HG03558 (cell line): Measurements from ENCODE around the gene PARPBP.
"Not testable (repeated sequence)": the region's sequence is repeated elsewhere in the genome, so short reads cannot be mapped to it uniquely, and the experiment has no call there.

Source experiments
- ATAC-seq: cut with Tn5 transposase; IDR thresholded peaks from one replicate; pipeline ENCODE4 v1.9.1; 2021; ENCODE audit warnings: moderate number of reproducible peaks; ENCODE audit not compliant: unreplicated experiment; ENCODE audit errors: extremely low read depth

Gene PARPBP

GRCh38 chr12:102234599-102234998 lies 114.6 kb downstream of the PARPBP start:
- no peak for ATAC-seq

GRCh38 chr12:102240859-102241258 lies 120.9 kb downstream of the PARPBP start:
- not testable (repeated sequence) for ATAC-seq
